HEK293T (cell line): ENCODE results near the gene MAPRE2.

Source experiments
- ARNT ChIP-seq: fragments of 450-650 bp; IDR thresholded peaks from 2 replicates; pipeline ENCODE4 v1.6.1; 2017; ENCODE audit warnings: mild to moderate bottlenecking
- BHLHE40 ChIP-seq: fragments of 450-650 bp; IDR thresholded peaks from 2 replicates; pipeline ENCODE4 v1.6.1; 2016; ENCODE audit warnings: mild to moderate bottlenecking, moderate library complexity, borderline replicate concordance
- ELF4 ChIP-seq: fragments of 450-650 bp; IDR thresholded peaks from 2 replicates; pipeline ENCODE4 v1.6.1; 2017; ENCODE audit warnings: antibody characterized with exemption
- FOXA1 ChIP-seq: fragments of 450-650 bp; IDR thresholded peaks from 2 replicates; pipeline ENCODE4 v1.6.1; 2016; ENCODE audit warnings: mild to moderate bottlenecking
- FOXK2 ChIP-seq: fragments of 450-650 bp; IDR thresholded peaks from 2 replicates; pipeline ENCODE4 v1.6.1; 2016; ENCODE audit warnings: mild to moderate bottlenecking
- FOXM1 ChIP-seq: fragments of 450-650 bp; IDR thresholded peaks from 2 replicates; pipeline ENCODE4 v1.6.1; 2017; ENCODE audit warnings: mild to moderate bottlenecking, borderline replicate concordance
- HDGF ChIP-seq: fragments of 450-650 bp; IDR thresholded peaks from 2 replicates; pipeline ENCODE4 v1.6.1; 2017; ENCODE audit warnings: antibody characterized with exemption, borderline replicate concordance
- NFRKB ChIP-seq: fragments of 450-650 bp; IDR thresholded peaks from 2 replicates; pipeline ENCODE4 v1.6.1; 2016; ENCODE audit warnings: mild to moderate bottlenecking, moderate library complexity
- SP1 ChIP-seq: fragments of 450-650 bp; IDR thresholded peaks from 2 replicates; pipeline ENCODE4 v1.6.1; 2017
- SUZ12 ChIP-seq: fragments of 450-650 bp; IDR thresholded peaks from 2 replicates; pipeline ENCODE4 v1.6.1; 2016; ENCODE audit warnings: mild to moderate bottlenecking
- TARDBP ChIP-seq: fragments of 450-650 bp; IDR thresholded peaks from 2 replicates; pipeline ENCODE4 v1.6.1; 2016
- ZNF384 ChIP-seq: fragments of 450-650 bp; IDR thresholded peaks from 2 replicates; pipeline ENCODE4 v1.6.1; 2016

- no peak for TF ChIP-seq FOXM1
- TF ChIP-seq BHLHE40 = no peak
- TF ChIP-seq ARNT = no peak
- TF ChIP-seq NFRKB = no peak
- TF ChIP-seq ELF4 = no peak
- no peak for TF ChIP-seq FOXK2
- TF ChIP-seq SP1 = no peak
- TF ChIP-seq FOXA1 = no peak
- no peak for TF ChIP-seq ZNF384
- TF ChIP-seq TARDBP = no peak
- TF ChIP-seq SUZ12 = no peak
- no peak for TF ChIP-seq HDGF
These were observed 138.7 kb downstream of the MAPRE2 start for GRCh38 chr18:35179906-35180305.
